KG1 (cell line): Measurements from ENCODE around the gene BABAM1.
A peak's percentile ranks its signal among the peaks of the same experiment; 100 is the strongest.
"Not testable (repeated sequence)": the region's sequence is repeated elsewhere in the genome, so short reads cannot be mapped to it uniquely, and the experiment has no call there.

Source experiments
- DNase-seq: peaks from one replicate; lab custom pipeline; 2025; lab: John Stamatoyannopoulos, UW

BABAM1 gene

DNA sequence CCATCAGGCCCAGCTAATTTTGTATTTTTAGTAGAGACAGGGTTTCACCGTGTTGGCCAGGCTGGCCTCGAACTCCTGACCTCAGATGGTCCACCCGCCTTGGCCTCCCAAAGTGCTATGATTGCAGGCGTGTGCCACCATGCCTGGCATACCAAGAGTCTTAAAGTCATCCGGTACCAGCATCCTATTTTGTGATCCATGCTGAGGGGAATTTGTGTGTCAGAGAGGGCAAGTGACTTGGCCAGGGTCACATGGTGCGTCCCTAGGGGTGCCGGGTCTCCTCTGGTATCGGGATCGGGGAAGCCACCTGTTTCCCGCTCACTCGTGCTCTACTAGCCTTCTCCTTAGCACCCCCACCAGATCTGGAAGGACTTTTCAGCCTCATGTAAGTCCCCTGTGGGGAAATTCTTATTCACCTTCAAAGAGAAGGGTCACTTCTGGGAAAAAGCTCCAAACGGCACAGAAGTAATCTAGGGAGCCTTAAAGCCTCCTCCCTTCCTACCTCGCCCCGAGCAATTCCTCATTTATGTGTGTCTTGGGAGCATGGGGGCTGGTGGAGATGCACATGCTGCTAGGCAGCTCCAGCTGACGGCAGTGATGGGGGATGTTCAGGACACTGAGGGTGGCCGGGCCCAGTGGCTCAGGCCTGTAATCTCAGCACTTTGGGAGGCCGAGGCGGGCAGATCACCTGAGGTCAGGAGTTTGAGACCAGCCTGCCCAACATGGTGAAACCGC, 8.4 kb downstream of the BABAM1 start:
- no peak for DNase-seq

DNA sequence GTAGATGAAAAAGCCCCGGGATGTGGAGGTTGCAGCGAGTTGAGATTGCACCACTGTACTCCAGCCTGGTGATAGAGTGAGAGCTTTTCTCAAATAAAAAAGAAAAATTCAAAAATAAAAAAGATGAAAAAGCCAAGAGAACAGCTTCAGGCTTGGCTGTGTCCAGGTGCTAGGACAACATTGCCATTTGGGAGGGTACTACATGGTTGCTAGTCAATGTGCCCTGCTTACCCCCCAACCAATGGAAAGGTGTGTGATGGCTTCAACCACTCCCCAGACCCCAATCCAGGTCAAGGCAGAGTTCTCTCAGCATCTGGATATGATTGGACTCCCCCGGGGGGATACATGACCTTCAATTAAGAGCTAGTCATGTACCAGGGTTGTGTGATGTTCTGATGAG, 12.2 kb downstream of the BABAM1 start:
- no peak for DNase-seq

DNA sequence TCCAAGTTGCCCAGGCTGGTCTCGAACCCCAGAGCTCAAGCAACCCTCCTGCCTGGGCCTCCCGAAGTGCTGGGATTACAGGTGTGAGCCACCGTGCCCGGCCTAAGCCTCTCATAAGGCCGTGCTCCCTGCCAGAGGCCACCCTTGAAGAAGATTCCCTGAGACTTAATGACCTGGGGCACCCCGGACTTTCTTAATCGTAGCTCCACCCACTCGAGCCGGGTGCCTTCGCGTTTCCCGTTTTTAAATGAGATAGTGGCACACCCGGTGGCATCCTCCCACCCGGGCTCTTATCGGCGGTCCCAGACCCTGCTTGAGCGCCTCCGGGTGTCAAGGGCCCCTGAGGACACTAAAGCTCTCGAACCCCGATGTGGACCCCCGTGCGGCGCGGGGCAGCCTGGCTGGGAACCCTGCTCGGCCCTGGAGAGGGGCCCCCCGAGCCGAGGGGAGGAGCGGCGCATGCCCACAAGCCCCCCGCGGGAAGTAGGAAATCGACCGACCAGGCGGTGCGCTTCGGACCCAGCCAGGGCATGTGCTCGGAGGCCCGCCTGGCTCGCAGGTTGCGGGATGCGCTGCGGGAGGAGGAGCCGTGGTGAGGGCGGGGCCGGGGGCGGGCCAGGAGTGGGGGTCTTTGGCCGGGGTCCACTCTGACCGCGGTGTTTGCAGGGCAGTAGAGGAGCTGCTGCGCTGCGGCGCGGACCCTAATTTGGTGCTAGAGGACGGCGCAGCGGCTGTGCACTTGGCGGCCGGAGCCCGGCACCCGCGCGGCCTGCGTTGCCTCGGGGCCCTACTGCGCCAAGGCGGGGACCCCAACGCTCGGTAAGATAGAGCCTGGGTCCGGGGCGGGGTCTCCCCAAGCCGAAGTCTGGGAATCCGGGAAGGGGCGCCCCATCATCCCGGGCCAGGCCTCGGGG, 14.4 kb downstream of the BABAM1 start, which contains the start of gene ANKLE1:
ANKLE1 (plus strand) TSS at position 511 of the 914 bp plus-strand sequence; CDS start at position 531, 20 bp downstream.
- no peak for DNase-seq

DNA sequence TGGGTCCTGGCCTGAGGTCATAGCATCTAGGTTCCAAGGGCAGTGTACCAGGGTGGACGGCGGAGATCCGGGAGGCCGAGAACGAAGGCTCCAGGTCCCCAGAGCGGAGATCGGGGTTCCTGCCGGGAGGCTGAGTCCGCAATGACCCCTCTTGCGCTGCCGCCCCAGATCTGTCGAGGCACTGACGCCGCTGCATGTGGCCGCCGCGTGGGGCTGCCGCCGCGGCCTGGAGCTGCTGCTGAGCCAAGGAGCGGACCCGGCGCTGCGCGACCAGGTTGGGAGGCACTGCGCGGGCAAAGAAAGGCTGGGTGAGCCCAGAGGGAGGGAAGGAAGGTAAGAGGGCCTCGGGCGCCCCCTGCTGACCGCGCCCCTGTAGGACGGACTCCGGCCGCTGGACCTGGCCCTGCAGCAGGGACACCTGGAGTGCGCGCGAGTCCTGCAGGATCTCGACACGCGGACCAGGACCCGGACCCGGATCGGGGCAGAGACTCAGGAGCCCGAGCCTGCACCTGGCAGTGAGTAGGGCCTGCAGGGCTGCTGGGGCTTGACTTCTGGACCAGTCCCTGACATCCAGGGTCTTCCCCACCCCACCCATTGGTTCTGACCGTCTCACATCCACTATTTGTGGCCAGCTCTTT, 15.4 kb downstream of the BABAM1 start:
- DNase-seq, result no peak

DNA sequence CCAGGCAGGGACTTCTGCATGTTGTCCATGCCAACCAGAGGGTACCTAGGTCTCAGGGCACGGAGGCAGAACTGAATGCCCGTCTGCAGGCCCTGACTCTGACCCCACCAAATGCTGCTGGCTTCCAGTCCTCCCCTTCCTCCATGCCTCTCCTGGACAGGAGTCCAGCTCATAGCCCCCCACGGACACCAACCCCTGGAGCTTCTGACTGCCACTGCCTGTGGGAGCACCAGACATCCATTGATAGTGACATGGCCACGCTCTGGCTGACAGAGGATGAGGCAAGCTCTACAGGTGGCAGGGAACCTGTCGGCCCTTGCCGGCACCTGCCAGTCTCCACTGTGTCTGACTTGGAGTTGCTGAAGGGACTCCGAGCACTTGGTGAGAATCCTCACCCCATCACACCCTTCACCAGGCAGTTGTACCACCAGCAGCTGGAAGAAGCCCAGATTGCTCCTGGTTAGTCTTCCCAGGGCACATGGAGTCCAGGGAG, 16.3 kb downstream of the BABAM1 start:
- DNase-seq, result no peak

DNA sequence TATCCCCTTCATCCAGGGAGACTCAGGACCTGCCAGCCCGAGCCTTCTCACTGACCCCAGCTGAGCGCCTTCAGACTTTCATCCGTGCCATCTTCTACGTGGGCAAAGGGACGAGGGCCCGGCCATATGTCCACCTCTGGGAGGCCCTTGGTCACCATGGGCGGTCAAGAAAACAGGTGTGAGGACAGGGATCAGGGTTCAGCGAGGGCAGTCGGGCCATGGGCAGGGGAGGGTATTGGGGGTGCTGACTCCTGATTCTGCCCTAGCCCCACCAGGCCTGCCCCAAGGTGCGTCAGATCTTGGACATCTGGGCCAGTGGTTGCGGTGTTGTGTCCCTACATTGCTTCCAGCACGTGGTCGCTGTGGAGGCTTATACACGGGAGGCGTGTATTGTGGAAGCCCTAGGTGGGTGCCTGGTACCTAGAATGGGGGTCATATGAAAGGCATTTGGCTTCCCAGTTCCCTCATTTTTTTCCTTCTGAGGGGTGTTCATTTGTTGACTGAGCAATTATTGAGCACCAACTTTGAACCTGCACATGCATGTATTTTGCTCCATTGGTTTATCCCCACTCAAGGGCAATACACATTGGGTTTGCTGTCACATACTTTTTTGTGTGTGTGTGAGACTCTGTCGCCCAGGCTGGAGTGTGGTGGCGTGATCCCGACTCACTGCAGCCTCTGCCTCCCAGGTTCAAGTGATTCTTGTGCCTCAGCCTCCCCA, 18.3 kb downstream of the BABAM1 start:
- no peak for DNase-seq

DNA sequence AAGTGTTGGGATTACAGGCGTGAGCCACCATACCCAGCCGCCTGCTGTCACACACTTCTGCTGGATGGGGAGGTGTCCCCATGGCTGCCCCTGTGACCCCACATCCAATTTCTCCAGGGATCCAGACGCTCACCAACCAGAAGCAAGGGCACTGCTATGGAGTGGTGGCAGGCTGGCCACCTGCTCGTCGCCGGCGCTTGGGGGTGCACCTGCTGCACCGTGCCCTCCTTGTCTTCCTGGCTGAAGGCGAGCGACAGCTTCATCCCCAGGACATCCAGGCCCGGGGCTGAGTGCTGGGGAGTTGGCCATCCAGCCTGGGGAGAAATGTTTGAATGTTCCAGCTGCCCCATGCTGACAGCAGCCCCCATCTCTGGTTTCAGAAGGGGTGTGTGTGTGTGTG, 19.0 kb downstream of the BABAM1 start:
- no peak for DNase-seq

DNA sequence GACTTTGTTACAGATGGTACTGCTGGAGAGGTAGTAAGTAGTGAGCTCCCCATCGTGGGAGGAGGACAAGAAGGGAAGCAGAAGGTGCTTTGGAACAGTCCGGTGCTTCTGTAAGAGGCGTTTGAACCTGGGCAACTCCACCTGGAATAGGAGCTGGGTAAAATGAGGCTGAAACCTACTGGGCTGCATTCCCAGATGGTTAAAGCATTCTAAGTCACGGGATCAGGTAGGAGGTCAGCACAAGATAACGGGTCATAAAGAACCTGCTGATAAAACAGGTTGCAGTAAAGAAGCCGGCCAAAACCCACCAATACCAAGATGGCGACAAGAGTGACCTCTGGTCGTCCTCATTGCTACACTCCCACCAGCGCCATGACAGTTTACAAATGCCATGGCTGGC, 19.5 kb downstream of the BABAM1 start:
- no peak for DNase-seq

DNA sequence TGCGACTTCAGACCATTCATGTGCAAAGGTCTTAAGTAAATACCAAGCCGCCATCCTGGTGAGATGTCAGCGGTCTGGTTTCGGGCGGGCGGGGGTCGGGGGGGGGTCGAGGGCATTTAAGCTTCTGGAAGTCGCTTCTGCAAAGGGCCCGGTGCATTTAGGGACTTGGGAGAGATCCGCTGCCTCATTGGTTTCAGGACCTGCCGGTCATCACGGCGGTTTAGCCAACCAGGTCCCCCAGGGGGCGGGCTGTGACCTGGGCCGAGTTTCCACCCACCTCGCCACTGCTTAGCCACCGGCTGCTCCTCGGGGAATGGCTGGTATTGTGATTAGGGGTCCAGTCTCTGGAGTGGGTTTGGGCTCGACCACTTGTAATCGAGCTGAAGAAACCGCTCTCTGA, 22.2 kb downstream of the BABAM1 start:
- DNase-seq, result no peak

DNA sequence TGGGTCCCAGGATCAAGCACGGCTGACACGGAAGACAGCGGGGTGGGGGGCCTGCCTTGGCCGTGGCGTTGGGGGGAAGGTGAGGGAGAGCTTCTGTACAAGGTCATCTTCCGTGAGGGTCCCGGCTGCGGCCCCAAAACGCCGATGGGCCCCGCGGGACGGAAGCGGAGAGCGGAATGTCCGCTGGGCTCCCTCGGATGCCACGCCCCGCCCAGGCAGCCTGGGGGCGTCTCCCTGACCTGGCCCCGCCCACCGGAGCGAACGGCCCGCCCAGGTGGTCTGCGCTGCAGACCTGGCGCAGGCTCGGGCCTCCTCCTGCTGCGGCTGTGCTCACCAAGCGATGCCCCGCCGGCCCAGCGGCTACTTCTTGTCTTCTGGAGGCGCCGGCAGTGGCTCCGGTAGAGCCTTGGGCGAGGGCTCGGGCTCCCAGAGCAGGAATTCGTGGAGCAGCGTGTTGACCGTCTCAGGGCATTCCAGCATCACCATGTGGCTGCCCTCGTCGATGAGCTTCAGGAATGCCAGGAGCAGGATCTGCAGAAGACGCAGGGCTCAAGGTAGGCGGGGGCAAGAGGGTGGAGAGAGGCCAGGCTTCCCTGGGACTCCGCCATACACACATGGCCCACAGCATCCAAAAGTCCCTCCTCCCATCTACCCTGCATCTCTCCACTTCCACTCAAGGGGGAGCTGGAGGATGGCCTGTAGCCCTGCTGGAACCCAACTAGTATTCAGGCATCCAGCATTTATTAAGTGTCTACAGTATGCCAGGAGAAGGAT, 25.2 kb downstream of the BABAM1 start:
- no peak for DNase-seq

DNA sequence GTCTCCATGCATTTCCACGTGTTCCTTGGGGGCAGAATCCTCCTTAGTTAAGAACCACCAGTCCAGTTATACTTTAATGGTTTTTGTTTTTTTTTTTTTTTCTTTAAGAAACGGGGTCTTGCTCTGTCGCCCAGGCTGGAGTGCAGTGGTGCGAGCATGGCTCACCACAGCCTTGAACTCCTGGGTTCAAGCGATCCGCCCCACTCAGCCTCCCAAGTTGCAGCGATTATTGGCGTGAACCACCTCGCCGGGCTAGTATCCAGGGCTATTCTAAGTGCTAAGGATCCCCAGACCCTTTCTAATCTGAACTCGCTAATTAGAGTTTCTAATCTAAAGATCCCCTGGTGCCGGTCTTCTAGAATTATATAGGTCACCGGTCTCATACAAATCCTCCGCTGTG, 26.4 kb downstream of the BABAM1 start:
- no peak for DNase-seq

DNA sequence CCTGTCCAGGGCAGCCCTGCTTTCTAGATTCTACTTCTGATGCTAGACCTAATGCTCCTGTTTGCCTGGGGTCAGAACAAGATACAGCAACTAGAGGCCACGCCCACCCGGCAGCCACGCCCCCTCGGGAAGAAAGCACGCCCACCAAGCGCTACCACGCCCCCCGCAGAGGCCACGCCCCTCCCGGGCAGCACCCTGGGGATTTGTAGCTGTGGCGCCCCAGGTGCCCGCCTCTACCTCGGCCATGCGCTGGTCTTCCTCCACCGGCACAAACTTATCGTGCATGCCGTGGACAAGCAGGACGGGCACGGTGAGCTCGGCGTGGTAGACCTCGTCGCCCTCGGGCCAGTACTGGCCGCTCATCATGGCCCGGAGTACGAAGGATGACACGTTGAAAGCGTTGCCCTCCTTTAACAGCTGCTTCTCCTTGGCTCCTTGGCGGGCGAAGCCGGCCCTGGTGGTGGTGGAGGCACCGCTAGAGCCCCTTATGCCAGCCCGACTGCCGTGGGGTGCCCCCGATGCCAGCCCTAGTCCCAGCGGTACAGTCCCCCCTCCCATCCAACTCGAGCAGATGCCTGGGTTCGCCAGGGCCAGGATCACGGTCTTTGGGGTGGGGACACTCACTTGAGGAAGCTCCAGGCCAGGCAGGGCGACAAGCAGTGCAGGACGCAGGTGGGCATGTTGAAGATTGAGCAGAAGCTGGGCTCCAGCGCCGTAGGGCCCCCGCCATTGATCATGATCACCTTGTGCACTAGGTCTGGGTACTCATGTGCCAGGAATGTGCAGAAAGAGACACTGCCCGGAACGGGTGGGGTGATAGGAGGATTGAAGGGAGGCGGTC, 27.0 kb downstream of the BABAM1 start:
- no peak for DNase-seq

DNA sequence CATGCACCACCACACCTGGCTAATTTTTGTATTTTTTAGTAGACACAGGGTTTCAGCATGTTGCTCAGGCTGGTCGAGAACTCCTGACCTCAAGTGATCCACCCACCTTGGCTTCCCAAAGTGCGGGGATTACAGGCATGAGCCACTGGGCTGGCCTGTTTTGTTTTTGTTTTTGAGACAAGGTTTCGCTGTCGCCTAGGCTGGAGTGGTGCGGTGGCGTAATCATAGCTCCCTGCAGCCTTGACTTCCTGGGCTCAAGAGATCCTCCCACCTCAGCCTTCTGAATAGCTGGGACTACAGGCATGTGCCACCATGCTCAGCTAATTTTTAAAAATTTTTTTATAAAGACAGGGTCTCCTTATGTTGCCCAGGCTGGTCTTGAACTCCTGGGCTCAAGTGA, 28.3 kb downstream of the BABAM1 start:
- DNase-seq, result not testable (repeated sequence)

DNA sequence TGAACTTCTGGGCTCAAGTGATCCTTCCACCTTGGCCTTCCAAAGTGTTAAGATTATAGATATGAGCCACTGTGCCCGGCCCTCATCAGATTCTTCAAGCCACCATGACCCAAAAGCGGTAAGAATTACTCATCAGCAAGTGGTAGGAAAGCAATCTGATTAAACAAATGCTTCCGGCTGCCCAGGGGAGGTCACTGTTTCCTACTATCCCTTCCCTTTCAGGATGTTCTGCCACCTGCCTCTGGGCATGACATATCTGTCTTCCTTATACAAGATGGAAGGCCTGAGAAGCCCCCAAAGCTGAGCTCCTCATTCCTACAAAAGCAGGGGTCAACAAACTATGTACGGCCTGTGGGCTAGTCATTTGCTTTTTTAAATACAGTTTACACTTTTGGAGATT, 29.0 kb downstream of the BABAM1 start:
- DNase-seq, result no peak

DNA sequence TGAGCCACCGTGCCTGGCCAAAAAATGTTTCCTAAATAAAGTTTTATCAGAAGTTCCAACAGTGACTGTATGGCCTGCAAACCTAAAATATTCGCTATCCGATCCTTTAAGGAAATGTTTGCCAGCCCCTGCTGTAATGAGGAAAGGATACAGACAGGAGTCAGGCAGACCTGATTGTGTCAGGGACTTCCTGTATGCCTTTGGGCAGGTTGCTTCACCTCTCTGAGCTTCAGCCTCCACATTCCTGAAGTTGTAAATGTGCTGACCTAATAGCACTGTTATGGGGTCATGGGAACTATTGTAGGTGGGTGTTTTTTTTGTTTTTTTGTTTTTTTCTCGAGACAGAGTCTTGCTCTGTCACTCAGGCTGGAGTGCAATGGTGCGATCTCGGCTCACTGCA, 29.7 kb downstream of the BABAM1 start:
- DNase-seq, result no peak

DNA sequence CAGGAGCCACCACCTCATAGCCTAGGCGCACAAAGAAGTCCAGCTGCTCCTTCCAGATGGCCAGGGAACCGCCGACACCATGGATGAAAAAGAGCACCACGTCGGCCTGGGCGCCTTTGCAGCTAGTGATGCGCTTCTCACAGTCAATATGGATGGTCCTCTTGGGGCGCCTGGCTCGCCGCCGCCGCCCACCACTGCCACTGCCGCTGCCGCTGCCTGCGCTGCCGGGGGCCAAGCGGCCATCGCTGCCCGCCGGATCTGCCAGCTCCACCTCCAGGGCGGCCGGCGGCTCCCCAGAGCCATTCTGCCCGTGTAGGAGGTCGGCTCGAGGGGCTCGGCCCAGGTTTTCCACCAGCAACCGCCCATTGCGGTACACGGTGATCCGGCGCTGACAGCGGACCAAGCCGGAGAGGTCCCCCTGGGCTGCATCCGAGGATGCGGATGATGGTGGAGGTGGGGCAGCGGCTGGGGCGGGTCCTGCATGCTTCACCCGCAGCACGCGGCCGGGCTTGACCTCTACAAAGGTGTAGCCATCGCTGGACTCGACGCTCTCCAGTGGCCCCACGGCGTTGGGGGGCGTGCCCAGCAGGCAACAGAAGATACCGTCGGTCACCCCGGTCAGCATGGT, 33.9 kb downstream of the BABAM1 start:
- no peak for DNase-seq

DNA sequence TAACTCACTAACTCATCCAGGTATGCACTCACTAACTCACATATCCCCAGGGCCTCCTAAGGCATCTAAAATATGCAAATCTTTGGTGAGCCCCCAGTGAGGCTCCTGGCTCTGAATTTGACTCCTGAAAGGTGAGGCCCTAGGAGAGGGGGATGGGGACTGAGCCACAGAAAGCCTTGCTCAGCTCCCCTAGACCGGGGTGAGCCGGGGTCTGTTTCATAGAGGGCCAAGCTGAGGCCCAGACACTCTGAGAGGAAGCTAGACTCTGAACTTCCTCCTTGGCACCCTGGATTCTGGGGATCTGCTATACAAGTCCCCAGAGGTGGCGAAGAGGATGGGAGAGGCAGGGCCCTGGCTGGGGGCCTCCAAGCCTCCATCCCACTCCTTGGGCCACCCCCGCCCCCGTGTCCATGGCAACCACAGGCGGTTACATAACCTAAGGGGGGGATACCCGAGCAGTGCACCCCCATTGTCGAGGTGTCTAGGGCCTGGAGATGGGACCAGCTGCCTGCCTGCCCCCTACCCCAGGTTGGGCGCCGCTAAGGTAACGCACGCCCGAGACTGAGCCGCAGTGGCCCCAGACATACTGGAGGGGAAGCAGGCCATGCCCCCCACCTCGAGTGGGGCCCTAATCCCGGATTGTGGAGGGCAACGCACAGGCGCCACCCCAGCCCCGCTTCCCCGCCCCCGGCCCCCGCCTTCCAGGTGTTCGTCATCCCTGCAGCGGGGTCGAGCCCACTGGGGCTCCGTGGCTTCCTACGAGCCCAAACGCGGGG, 35.3 kb downstream of the BABAM1 start:
- no peak for DNase-seq

DNA sequence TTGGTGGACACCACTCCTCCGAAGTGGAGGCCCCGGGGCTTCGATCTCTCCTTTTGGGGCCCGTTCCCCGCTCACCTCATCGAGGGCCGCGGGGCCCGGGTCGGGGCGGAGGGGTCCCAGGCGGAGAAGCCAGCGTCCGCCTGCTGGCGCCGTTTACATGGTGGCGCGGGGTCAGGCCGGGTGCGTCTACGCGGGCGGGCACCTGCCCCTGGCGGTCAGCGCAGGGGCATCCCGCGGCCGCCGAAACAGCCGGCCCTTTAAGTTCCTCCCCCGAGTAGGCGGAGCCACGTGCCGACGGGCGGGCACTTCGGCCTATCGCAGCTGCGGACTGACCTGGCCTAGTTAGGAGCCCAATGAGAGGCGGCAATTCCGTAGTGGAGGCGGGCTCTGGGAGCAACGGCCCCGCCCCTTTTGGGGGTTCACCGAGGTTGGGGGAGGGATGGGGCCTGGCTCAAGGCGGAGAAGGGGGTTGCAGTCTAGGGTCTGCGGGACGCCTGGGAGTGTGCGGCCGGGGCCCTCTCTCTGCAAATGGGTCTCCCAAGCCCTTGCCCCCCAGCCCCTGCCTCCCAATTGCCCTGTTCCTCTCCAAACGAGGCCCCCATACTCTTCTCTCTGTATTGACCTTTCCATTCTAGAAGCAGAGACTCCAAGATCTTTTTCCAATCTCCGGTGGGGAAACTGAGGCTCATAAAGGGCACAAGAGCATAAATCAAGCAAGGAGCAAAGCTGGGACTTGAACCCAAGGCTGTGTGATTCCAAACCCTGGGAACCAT, 36.1 kb downstream of the BABAM1 start, which contains the start of gene ABHD8:
ABHD8 (minus strand) TSS at position 259 of the 773 bp plus-strand sequence. CDS start 1,809 bp downstream, outside the sequence.
- peak; percentile 86 for DNase-seq
